Measurements from ENCODE around the gene SEMA6B.
A peak's percentile ranks its signal among the peaks of the same experiment; 100 is the strongest.

Gene SEMA6B, protein sequence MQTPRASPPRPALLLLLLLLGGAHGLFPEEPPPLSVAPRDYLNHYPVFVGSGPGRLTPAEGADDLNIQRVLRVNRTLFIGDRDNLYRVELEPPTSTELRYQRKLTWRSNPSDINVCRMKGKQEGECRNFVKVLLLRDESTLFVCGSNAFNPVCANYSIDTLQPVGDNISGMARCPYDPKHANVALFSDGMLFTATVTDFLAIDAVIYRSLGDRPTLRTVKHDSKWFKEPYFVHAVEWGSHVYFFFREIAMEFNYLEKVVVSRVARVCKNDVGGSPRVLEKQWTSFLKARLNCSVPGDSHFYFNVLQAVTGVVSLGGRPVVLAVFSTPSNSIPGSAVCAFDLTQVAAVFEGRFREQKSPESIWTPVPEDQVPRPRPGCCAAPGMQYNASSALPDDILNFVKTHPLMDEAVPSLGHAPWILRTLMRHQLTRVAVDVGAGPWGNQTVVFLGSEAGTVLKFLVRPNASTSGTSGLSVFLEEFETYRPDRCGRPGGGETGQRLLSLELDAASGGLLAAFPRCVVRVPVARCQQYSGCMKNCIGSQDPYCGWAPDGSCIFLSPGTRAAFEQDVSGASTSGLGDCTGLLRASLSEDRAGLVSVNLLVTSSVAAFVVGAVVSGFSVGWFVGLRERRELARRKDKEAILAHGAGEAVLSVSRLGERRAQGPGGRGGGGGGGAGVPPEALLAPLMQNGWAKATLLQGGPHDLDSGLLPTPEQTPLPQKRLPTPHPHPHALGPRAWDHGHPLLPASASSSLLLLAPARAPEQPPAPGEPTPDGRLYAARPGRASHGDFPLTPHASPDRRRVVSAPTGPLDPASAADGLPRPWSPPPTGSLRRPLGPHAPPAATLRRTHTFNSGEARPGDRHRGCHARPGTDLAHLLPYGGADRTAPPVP

DNA sequence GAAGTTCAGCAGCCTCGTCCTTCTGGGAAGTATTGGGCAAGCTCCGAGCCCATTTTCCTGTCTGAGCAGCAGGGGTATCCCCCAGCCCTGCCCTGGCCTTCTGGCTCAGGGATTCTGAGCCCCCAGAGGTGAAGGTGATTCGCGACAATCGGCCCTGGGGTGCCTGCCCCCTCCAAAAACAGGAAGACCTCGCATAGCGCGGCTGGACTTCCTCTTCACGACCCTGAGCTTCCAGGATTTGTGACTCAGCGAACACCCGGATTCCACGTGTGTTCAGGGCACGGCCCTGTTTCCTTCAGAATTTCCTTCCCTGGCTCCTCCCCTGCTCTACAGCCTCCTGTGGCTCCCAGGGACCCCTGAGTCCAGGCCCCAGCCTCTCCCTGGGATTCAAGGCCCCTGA is at the start of gene SEMA6B:
Gene SEMA6B (minus strand): TSS at position 116 of the 400 bp plus-strand sequence. CDS start 1,227 bp downstream, outside the sequence.
- DNase-seq, result no peak
- H3K4me3 ChIP-seq (ENCODE audit: low read depth, low read length), result no peak within 1 kb of the TSS
- no peaks in the 10 kb centered on the region for H3K9me3 ChIP-seq (ENCODE audit: severe bottlenecking)
- H3K27me3 ChIP-seq (ENCODE audit: insufficient read depth, low read depth, severe bottlenecking), result no peaks in the 10 kb centered on the region
- H3K36me3 ChIP-seq, result peaks cover 27% of the 10 kb centered on the region
- H3K27ac ChIP-seq, result no peak within 1 kb of the TSS
- TF ChIP-seq, protein P1, sequence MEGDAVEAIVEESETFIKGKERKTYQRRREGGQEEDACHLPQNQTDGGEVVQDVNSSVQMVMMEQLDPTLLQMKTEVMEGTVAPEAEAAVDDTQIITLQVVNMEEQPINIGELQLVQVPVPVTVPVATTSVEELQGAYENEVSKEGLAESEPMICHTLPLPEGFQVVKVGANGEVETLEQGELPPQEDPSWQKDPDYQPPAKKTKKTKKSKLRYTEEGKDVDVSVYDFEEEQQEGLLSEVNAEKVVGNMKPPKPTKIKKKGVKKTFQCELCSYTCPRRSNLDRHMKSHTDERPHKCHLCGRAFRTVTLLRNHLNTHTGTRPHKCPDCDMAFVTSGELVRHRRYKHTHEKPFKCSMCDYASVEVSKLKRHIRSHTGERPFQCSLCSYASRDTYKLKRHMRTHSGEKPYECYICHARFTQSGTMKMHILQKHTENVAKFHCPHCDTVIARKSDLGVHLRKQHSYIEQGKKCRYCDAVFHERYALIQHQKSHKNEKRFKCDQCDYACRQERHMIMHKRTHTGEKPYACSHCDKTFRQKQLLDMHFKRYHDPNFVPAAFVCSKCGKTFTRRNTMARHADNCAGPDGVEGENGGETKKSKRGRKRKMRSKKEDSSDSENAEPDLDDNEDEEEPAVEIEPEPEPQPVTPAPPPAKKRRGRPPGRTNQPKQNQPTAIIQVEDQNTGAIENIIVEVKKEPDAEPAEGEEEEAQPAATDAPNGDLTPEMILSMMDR (IDR thresholded peaks at IDR 0.05; ENCODE audit: low read depth, low read length), result no peak

DNA sequence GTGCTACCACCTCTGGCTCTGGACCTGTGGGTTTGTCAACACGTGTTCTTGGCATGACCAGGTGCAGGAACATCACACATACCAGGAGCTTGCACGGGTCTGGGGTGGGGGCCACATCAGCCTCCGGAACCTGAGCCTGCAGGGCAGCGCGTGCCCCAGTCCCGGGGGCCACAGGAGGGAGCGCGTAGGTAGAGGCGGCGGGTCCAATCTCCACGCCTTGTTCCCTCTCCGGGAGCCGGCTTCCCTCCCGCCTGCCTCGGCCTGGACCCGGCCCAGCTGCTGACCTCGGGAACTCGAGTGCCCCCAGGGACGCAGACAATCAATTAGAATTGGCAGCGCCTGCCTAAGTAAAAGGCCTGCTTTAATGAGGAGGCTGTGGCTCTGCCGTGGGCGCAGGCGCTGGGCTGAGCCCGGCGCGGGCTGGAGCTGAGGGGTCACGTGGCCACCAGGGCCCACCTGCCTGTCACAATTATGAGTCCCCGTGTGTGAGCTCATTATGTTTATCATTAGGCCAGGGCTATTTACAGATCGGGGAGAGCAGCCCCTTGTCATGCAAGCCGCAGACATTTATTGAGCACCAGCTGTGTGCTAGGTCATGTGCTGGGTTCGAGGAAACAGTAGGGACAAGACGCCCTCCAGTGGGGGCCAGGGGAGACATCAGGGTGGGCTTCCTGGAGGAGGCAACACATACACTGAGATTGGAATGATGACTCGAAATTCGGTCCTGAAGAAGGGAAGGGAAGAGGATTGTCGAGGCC is 47.6 kb upstream of the SEMA6B start:
- no peaks in the 10 kb centered on the region for H3K36me3 ChIP-seq
- no peaks in the 10 kb centered on the region for H3K9me3 ChIP-seq (ENCODE audit: severe bottlenecking)
- H3K4me3 ChIP-seq (ENCODE audit: low read depth, low read length), result peak overlapping the region; percentile 32
- H3K27ac ChIP-seq, result no peak overlapping the region; the same call in 1 of the 2 replicates
- DNase-seq, result peak; percentile 74
- TF ChIP-seq, protein P1 (IDR thresholded peaks at IDR 0.05; ENCODE audit: low read depth, low read length), result 0 out of 2 replicates have a peak, but pooled peaks have one; percentile 8
- no peaks in the 10 kb centered on the region for H3K27me3 ChIP-seq (ENCODE audit: insufficient read depth, low read depth, severe bottlenecking)

DNA sequence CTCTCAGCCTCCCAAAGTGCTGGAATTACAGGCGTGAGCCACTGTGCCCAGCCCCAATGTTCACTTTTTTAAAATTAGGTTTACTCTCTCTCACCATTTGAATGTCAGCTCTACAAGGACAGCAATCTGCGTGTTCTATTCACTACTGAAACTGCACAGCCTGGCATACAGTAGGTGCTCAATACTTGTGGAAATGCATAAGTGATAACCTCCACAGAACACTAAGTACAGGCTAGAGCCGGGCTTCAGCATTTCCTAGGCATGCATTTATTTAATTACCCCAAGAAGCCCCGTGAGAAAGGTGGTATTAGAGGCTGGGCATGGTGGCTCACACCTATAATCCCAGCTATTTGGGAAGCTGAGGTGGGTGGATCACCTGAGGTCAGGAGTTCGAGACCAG is 46.7 kb upstream of the SEMA6B start:
- no peak for DNase-seq
- no peak overlapping the region for H3K4me3 ChIP-seq (ENCODE audit: low read depth, low read length)
- no peaks in the 10 kb centered on the region for H3K36me3 ChIP-seq
- no peak overlapping the region for H3K27ac ChIP-seq
- no peaks in the 10 kb centered on the region for H3K27me3 ChIP-seq (ENCODE audit: insufficient read depth, low read depth, severe bottlenecking)
- TF ChIP-seq, protein P1 (IDR thresholded peaks at IDR 0.05; ENCODE audit: low read depth, low read length), result no peak
- no peaks in the 10 kb centered on the region for H3K9me3 ChIP-seq (ENCODE audit: severe bottlenecking)

DNA sequence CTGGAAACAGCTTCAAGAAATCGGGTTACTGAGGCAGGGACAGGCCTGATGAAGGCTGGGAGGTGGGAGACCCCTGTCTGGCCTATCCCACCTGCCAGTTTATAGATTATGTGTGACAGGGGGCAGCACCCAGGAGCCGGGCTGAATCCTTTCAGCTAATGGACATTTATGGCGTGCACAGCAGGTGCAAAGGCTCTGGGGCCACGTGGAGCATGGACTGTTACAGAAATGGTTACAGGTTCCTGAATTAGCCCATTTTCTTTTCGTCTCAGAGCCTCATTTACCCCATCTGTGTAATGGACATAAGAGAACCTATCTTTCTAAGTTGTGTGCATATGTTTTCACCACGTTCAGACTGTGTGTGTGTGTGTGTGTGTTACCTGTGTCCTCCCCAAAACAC is 45.4 kb upstream of the SEMA6B start:
- no peak overlapping the region for H3K27ac ChIP-seq
- H3K4me3 ChIP-seq (ENCODE audit: low read depth, low read length), result no peak overlapping the region
- no peaks in the 10 kb centered on the region for H3K9me3 ChIP-seq (ENCODE audit: severe bottlenecking)
- DNase-seq, result no peak
- H3K27me3 ChIP-seq (ENCODE audit: insufficient read depth, low read depth, severe bottlenecking), result no peaks in the 10 kb centered on the region
- TF ChIP-seq, protein P1 (IDR thresholded peaks at IDR 0.05; ENCODE audit: low read depth, low read length), result no peak
- H3K36me3 ChIP-seq, result no peaks in the 10 kb centered on the region

DNA sequence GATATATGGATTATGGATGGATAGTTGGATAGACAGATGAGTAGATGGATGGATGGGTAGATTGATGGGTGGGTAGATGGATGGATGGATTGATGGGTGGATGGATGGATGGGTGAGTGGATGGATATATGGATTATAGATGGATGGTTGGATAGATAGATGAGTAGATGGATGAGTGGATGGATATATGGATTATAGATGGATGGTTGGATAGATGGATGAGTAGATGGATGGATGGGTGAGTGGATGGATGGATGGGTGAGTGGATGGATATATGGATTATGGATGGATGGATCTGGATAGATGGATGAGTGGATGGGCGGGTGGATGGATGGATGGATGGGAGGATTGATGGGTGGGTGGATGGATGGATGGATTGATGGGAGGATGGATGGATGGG is 43.4 kb upstream of the SEMA6B start:
- H3K27me3 ChIP-seq (ENCODE audit: insufficient read depth, low read depth, severe bottlenecking), result no peaks in the 10 kb centered on the region
- H3K36me3 ChIP-seq, result no peaks in the 10 kb centered on the region
- H3K27ac ChIP-seq, result no peak overlapping the region
- no peak overlapping the region for H3K4me3 ChIP-seq (ENCODE audit: low read depth, low read length)
- no peaks in the 10 kb centered on the region for H3K9me3 ChIP-seq (ENCODE audit: severe bottlenecking)
- TF ChIP-seq, protein P1 (IDR thresholded peaks at IDR 0.05; ENCODE audit: low read depth, low read length), result no peak
- DNase-seq, result no peak
